Activated CD4-positive, alpha-beta T cell treated with anti-CD3 and anti-CD28 coated beads, Interleukin-2, amount 10 ng/mL, durations not matched to agents 7 days and 5 days (primary cell): ENCODE data around the gene ODF2. TPM values are rescaled to one million over a fixed set of nuclear protein-coding genes. Genes with fewer than 3 reads are reported as not detected.
"Not testable (repeated sequence)": the region's sequence is repeated elsewhere in the genome, so short reads cannot be mapped to it uniquely, and the experiment has no call there.

Experiments used
- CTCF ChIA-PET: fragments of 350-600 bp; sonication (Branson Sonifier 250); formaldehyde crosslinking; loops from one replicate; lab custom pipeline; 2021; ENCODE audit warnings: antibody characterized with exemption; lab: Charles Lee
- POLR2A ChIA-PET: fragments of 350-600 bp; sonication (Branson Sonifier 250); formaldehyde crosslinking; loops from one replicate; lab custom pipeline; 2021; ENCODE audit warnings: antibody characterized with exemption; lab: Charles Lee
- DNase-seq: peaks from one replicate; pipeline ENCODE4 v3.0.0-alpha.2; 2020
- H3K27ac Mint-ChIP-seq: one replicate; pipeline ENCODE4 v1.8.0; 2021; ENCODE audit warnings: mild to moderate bottlenecking, moderate library complexity, mixed read lengths
- H3K27me3 Mint-ChIP-seq: one replicate; pipeline ENCODE4 v1.8.0; 2021; ENCODE audit warnings: mixed read lengths
- H3K36me3 Mint-ChIP-seq: one replicate; pipeline ENCODE4 v1.8.0; 2021; ENCODE audit warnings: low read depth, mixed read lengths
- H3K4me1 Mint-ChIP-seq: one replicate; pipeline ENCODE4 v1.8.0; 2021; ENCODE audit warnings: mixed read lengths
- H3K4me3 Mint-ChIP-seq: one replicate; pipeline ENCODE4 v1.8.0; 2021; ENCODE audit warnings: mild to moderate bottlenecking, moderate library complexity, mixed read lengths
- H3K9me3 Mint-ChIP-seq: one replicate; pipeline ENCODE4 v1.8.0; 2021; ENCODE audit warnings: mixed read lengths
- total RNA-seq, 2 experiments: library from RNA; stranded (reverse); gene quantifications; one replicate each; pipeline ENCODE4 v1.2.3, GENCODE V29; 2021

Gene ODF2
- total RNA-seq: 10 to 100 TPM; 64.9 to 68.4 TPM

GRCh38 chr9:128455849-128456612 lies at the start of gene ODF2:
TSS of gene ODF2 (plus strand) at chr9:128456006. CDS start at chr9:128456092, 86 bp downstream.
- ChIA-PET POLR2A (no interaction called here), CTCF (interaction anchor here (1.3 kb wide), 1 partner anchor 17 kb away, joined by 5 read pairs; no protein-coding TSS in a partner anchor)
- H3K27me3 Mint-ChIP-seq: no peaks in the 10 kb centered on the region
- H3K36me3 Mint-ChIP-seq: peaks cover 17% of the 10 kb centered on the region
- peak within 1 kb of the TSS; percentile 93 for H3K4me3 Mint-ChIP-seq
- H3K9me3 Mint-ChIP-seq: no peaks in the 10 kb centered on the region
- peaks cover 36% of the 10 kb centered on the region for H3K4me1 Mint-ChIP-seq
- DNase-seq: peak; percentile 99
- H3K27ac Mint-ChIP-seq: peak within 1 kb of the TSS; percentile 94

DNA sequence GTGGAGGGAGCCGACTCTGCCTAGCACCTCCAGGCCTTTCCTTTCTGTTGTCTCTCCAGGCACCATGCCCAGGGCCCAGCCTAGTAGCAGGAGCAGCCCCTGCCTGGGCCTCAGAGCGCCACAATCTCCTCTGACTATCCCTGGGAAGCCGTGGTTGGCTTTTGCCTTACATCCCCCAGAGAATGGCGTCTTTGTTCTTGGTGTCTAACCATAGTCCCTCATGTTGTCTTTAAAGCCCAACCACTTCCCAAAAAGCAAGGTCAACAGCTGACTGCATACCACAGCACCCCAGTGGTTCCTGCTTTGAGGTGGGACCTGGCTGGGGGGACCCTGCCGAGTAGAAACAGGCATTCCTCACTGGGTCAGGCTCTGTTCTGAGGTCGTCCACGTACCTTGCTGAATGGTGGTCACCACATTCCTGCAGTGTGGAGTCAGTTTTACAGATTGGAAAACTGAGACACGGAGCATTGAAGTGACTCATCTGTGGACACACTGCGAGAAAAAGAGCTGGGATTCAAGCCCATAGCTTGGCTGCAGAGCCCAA lies 48.9 kb upstream of the ODF2 start:
- H3K4me3 Mint-ChIP-seq: no peak overlapping the region
- no peaks in the 10 kb centered on the region for H3K9me3 Mint-ChIP-seq
- no peaks in the 10 kb centered on the region for H3K36me3 Mint-ChIP-seq
- H3K27me3 Mint-ChIP-seq: peaks cover 30% of the 10 kb centered on the region
- ChIA-PET CTCF (interaction anchor here (0.6 to 1.3 kb wide), 3 partner anchors 13 to 70 kb away, joined by 3 read pairs; partner anchors contain the start of gene CERCAM), POLR2A (no interaction called here)
- H3K4me1 Mint-ChIP-seq: no peaks in the 10 kb centered on the region
- H3K27ac Mint-ChIP-seq: no peak overlapping the region
- no peak for DNase-seq

GRCh38 chr9:128408963-128409431 lies 46.8 kb upstream of the ODF2 start:
- no peak overlapping the region for H3K4me3 Mint-ChIP-seq
- no peak for DNase-seq
- peaks cover 34% of the 10 kb centered on the region for H3K27me3 Mint-ChIP-seq
- POLR2A ChIA-PET: no interaction called here
- CTCF ChIA-PET: interaction anchor here (0.6 to 1.4 kb wide), 2 partner anchors 16 to 208 kb away, joined by 3 read pairs; no protein-coding TSS in a partner anchor
- H3K4me1 Mint-ChIP-seq: no peaks in the 10 kb centered on the region
- H3K9me3 Mint-ChIP-seq: no peaks in the 10 kb centered on the region
- H3K36me3 Mint-ChIP-seq: no peaks in the 10 kb centered on the region
- H3K27ac Mint-ChIP-seq: no peak overlapping the region

- POLR2A ChIA-PET: no interaction called here
- Mint-ChIP-seq H3K4me3 (no peak overlapping the region), H3K9me3 (no peaks in the 10 kb centered on the region), H3K27ac (no peak overlapping the region), H3K4me1 (no peaks in the 10 kb centered on the region), H3K36me3 (no peaks in the 10 kb centered on the region), H3K27me3 (peaks cover 36% of the 10 kb centered on the region)
- no peak for DNase-seq
- CTCF ChIA-PET: interaction anchor here (2.0 kb wide), 1 partner anchor 14 kb away, joined by 6 read pairs; no protein-coding TSS in a partner anchor
These were observed 46.4 kb upstream of the ODF2 start for GRCh38 chr9:128409450-128409849.

- Mint-ChIP-seq H3K4me1 (no peaks in the 10 kb centered on the region), H3K9me3 (no peaks in the 10 kb centered on the region), H3K4me3 (no peak overlapping the region), H3K27me3 (peaks cover 40% of the 10 kb centered on the region), H3K27ac (no peak overlapping the region), H3K36me3 (no peaks in the 10 kb centered on the region)
- no peak for DNase-seq
- ChIA-PET POLR2A (no interaction called here), CTCF (interaction anchor here (2.0 kb wide), 1 partner anchor 13 kb away, joined by 6 read pairs; no protein-coding TSS in a partner anchor)
These were observed 45.8 kb upstream of the ODF2 start for GRCh38 chr9:128409978-128410377.

GRCh38 chr9:128411364-128412119 lies 44.3 kb upstream of the ODF2 start:
- peaks cover 50% of the 10 kb centered on the region for H3K27me3 Mint-ChIP-seq
- ChIA-PET POLR2A (interaction anchor here (1.0 kb wide), 1 partner anchor 70 kb away, joined by 3 read pairs; no protein-coding TSS in a partner anchor), CTCF (interaction anchor here (0.6 to 2.5 kb wide), 10 partner anchors 9 to 154 kb away, joined by 3 to 12 read pairs (median 4); partner anchors contain the start of gene URM1)
- no peak overlapping the region for H3K4me3 Mint-ChIP-seq
- H3K9me3 Mint-ChIP-seq: no peaks in the 10 kb centered on the region
- no peak for DNase-seq
- H3K36me3 Mint-ChIP-seq: no peaks in the 10 kb centered on the region
- no peaks in the 10 kb centered on the region for H3K4me1 Mint-ChIP-seq
- H3K27ac Mint-ChIP-seq: no peak overlapping the region

- H3K27me3 Mint-ChIP-seq: peaks cover 50% of the 10 kb centered on the region
- peak; percentile 55 for DNase-seq
- H3K27ac Mint-ChIP-seq: no peak overlapping the region
- ChIA-PET POLR2A (interaction anchor here (1.0 kb wide), 1 partner anchor 71 kb away, joined by 3 read pairs; no protein-coding TSS in a partner anchor), CTCF (interaction anchor here (0.6 to 2.5 kb wide), 10 partner anchors 8 to 489 kb away, joined by 3 to 12 read pairs (median 3); no protein-coding TSS in a partner anchor)
- no peak overlapping the region for H3K4me3 Mint-ChIP-seq
- no peaks in the 10 kb centered on the region for H3K4me1 Mint-ChIP-seq
- H3K36me3 Mint-ChIP-seq: no peaks in the 10 kb centered on the region
- no peaks in the 10 kb centered on the region for H3K9me3 Mint-ChIP-seq
These were observed 43.6 kb upstream of the ODF2 start for GRCh38 chr9:128412120-128412790.

- H3K4me3 Mint-ChIP-seq, H3K9me3 Mint-ChIP-seq, H3K4me1 Mint-ChIP-seq, DNase-seq, H3K36me3 Mint-ChIP-seq, H3K27ac Mint-ChIP-seq, POLR2A ChIA-PET: not testable (repeated sequence)
- CTCF ChIA-PET: interaction anchor here (1.2 to 2.5 kb wide), 2 partner anchors 52 to 118 kb away, joined by 3 to 12 read pairs; no protein-coding TSS in a partner anchor
- H3K27me3 Mint-ChIP-seq: peaks cover 52% of the 10 kb centered on the region
These were observed 42.1 kb upstream of the ODF2 start for GRCh38 chr9:128413728-128414127.

- Mint-ChIP-seq H3K27me3 (peaks cover 54% of the 10 kb centered on the region), H3K4me1 (peaks cover under 1% of the 10 kb centered on the region), H3K9me3 (no peaks in the 10 kb centered on the region), H3K27ac (no peak overlapping the region), H3K4me3 (no peak overlapping the region), H3K36me3 (no peaks in the 10 kb centered on the region)
- POLR2A ChIA-PET: no interaction called here
- no peak for DNase-seq
- CTCF ChIA-PET: interaction anchor here (1.2 kb wide), 1 partner anchor 119 kb away, joined by 3 read pairs; no protein-coding TSS in a partner anchor
These were observed 41.3 kb upstream of the ODF2 start for GRCh38 chr9:128414461-128414860.

DNA sequence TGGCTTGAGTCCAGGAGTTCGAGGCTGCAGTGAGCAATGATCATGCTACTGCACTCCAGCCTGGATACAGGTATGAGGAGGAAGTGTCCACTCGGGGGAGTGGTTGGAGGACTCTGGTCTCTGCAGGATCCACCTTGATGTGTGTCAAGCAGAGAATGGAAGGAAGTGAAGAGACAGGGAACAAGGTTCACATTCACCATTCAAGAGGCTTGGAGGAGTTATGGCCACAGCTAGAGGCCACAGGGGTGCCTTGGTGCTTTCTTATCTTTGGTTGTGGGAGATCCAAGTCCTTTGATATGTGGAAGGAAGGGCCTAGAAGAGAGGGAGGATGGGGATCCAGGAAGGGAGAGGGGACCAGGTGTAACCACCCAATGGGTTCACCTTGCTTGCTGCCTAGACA lies 40.5 kb upstream of the ODF2 start:
- CTCF ChIA-PET: no interaction called here
- H3K36me3 Mint-ChIP-seq: no peaks in the 10 kb centered on the region
- no peak overlapping the region for H3K27ac Mint-ChIP-seq
- peaks cover 52% of the 10 kb centered on the region for H3K27me3 Mint-ChIP-seq
- H3K4me3 Mint-ChIP-seq: no peak overlapping the region
- POLR2A ChIA-PET: no interaction called here
- no peak for DNase-seq
- H3K4me1 Mint-ChIP-seq: peaks cover 6% of the 10 kb centered on the region
- H3K9me3 Mint-ChIP-seq: no peaks in the 10 kb centered on the region

- H3K36me3 Mint-ChIP-seq: no peaks in the 10 kb centered on the region
- H3K4me1 Mint-ChIP-seq: peaks cover 6% of the 10 kb centered on the region
- H3K27ac Mint-ChIP-seq: no peak overlapping the region
- H3K9me3 Mint-ChIP-seq: no peaks in the 10 kb centered on the region
- peaks cover 51% of the 10 kb centered on the region for H3K27me3 Mint-ChIP-seq
- CTCF ChIA-PET: interaction anchor here (0.6 to 0.8 kb wide), 3 partner anchors 121 to 398 kb away, joined by 3 to 4 read pairs (median 3); no protein-coding TSS in a partner anchor
- H3K4me3 Mint-ChIP-seq: no peak overlapping the region
- no peak for DNase-seq
- POLR2A ChIA-PET: no interaction called here
These were observed 39.8 kb upstream of the ODF2 start for GRCh38 chr9:128416014-128416413.
